Esophagus squamous epithelium (tissue), 5 donors: ENCODE data around the gene LRRC10B. TPM values are rescaled to one million over a fixed set of nuclear protein-coding genes. Genes with fewer than 3 reads are reported as not detected.

Experiments used
- DNase-seq: peaks from one replicate; lab custom pipeline; 2025; lab: John Stamatoyannopoulos, UW
- H3K27ac ChIP-seq, 4 donors: fragments of 200-600 bp; sonication (generic); one replicate each; pipeline ENCODE4 v1.5.1; 2016 to 2019; ENCODE audit warnings: mild to moderate bottlenecking in 1 of 4
- H3K27me3 ChIP-seq, 4 donors: fragments of 200-600 bp; sonication (generic); 1 replicate in 3 of 4; 2 replicates in 1 of 4; pipeline versions ENCODE4 v1.5.1 to v1.6.0; 2017 to 2021; ENCODE audit warnings: antibody characterized with exemption in 1 of 4
- H3K36me3 ChIP-seq, 3 donors: fragments of 200-600 bp; sonication (generic); one replicate each; pipeline ENCODE4 v1.5.1; 2016 to 2019
- H3K4me1 ChIP-seq, 3 donors: fragments of 200-600 bp; sonication (generic); one replicate each; pipeline ENCODE4 v1.5.1; 2017 to 2019
- H3K4me3 ChIP-seq, 4 donors: fragments of 200-600 bp; sonication (generic); 1 replicate in 3 of 4; 2 replicates in 1 of 4; pipeline ENCODE4 v1.5.1; 2016 to 2019; ENCODE audit warnings: mild to moderate bottlenecking in 2 of 4, moderate library complexity in 1 of 4
- H3K9me3 ChIP-seq, 3 donors: fragments of 200-600 bp; sonication (generic); one replicate each; pipeline ENCODE4 v1.5.1; 2016 to 2019
- POLR2A ChIP-seq, 4 donors: fragments of 450-650 bp; IDR thresholded peaks; one replicate each; pipeline ENCODE4 v1.6.1; 2017; ENCODE audit warnings: antibody characterized with exemption in 4 of 4, mild to moderate bottlenecking in 4 of 4, moderate library complexity in 3 of 4
- WGBS, 2 donors: methylation state at CpG; one replicate each; pipeline ENCODE4 v1.1.5; 2018; 5-methylcytosine and 5-hydroxymethylcytosine counted together
- intact Hi-C: fragments of 100-400 bp; cut with DNase I; formaldehyde crosslinking; loops from one replicate; pipeline ENCODE4 v1.15.0; 2022
- total RNA-seq, 4 donors: library from RNA; depleted of rRNA; stranded (reverse); fragments of >200 nt; gene quantifications; one replicate each; pipeline ENCODE4 v1.1.0, GENCODE V29; 2016
- TF ChIP-seq, protein P1 (sequence below), 6 experiments: fragments of 450-650 bp in 4 of 6; fragments of 200-600 bp in 2 of 6; sonication (generic) in 2 of 6; IDR thresholded peaks; one replicate each; pipeline ENCODE4 v1.5.1; 2016 to 2019; ENCODE audit warnings: antibody characterized with exemption in 6 of 6, mild to moderate bottlenecking in 4 of 6, moderate library complexity in 4 of 6
- donor health status: DM: yes; HTN: yes; CAD: no.

LRRC10B gene
- total RNA-seq, 4 donors from 2014 or later, result 0.76 to 1.3 TPM; not detected in 2

DNA sequence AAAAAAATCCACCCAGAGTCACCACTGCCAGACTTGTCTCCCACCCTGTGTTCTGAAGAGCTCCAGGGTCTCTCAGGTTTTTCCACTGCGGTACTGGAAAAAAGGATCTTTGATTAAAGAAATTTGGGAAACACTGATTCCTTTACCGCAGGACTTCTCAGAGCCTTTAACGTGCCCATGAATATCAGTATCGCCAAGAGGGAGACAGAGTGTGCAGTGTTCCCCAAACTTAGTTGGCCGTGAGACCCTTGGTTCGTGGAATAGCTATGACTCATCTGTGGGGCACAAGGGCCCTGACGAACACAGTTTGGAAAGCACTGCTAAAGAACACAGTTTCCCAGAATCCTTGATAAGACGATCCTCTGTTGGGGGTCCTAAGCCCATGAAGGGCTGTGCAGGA lies 40.6 kb downstream of the LRRC10B start:
- H3K9me3 ChIP-seq, result no peaks in the 10 kb centered on the region
- H3K4me1 ChIP-seq, result no peaks in the 10 kb centered on the region
- WGBS, 2 donors, result 77 to 88% methylated on average over 5 to 8 of the region's 8 CpGs
- intact Hi-C loops, result no loop called here
- H3K27ac ChIP-seq, result no peak overlapping the region
- H3K4me3 ChIP-seq, result no peak overlapping the region
- H3K36me3 ChIP-seq, result no peaks in the 10 kb centered on the region
- no peak for DNase-seq
- no peak for TF ChIP-seq POLR2A (IDR thresholded peaks at IDR 0.05)
- TF ChIP-seq, protein P1, sequence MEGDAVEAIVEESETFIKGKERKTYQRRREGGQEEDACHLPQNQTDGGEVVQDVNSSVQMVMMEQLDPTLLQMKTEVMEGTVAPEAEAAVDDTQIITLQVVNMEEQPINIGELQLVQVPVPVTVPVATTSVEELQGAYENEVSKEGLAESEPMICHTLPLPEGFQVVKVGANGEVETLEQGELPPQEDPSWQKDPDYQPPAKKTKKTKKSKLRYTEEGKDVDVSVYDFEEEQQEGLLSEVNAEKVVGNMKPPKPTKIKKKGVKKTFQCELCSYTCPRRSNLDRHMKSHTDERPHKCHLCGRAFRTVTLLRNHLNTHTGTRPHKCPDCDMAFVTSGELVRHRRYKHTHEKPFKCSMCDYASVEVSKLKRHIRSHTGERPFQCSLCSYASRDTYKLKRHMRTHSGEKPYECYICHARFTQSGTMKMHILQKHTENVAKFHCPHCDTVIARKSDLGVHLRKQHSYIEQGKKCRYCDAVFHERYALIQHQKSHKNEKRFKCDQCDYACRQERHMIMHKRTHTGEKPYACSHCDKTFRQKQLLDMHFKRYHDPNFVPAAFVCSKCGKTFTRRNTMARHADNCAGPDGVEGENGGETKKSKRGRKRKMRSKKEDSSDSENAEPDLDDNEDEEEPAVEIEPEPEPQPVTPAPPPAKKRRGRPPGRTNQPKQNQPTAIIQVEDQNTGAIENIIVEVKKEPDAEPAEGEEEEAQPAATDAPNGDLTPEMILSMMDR (IDR thresholded peaks at IDR 0.05), result no peak
- peaks cover 0 to 88% (median 2%) of the 10 kb centered on the region in 4 donors for H3K27me3 ChIP-seq

DNA sequence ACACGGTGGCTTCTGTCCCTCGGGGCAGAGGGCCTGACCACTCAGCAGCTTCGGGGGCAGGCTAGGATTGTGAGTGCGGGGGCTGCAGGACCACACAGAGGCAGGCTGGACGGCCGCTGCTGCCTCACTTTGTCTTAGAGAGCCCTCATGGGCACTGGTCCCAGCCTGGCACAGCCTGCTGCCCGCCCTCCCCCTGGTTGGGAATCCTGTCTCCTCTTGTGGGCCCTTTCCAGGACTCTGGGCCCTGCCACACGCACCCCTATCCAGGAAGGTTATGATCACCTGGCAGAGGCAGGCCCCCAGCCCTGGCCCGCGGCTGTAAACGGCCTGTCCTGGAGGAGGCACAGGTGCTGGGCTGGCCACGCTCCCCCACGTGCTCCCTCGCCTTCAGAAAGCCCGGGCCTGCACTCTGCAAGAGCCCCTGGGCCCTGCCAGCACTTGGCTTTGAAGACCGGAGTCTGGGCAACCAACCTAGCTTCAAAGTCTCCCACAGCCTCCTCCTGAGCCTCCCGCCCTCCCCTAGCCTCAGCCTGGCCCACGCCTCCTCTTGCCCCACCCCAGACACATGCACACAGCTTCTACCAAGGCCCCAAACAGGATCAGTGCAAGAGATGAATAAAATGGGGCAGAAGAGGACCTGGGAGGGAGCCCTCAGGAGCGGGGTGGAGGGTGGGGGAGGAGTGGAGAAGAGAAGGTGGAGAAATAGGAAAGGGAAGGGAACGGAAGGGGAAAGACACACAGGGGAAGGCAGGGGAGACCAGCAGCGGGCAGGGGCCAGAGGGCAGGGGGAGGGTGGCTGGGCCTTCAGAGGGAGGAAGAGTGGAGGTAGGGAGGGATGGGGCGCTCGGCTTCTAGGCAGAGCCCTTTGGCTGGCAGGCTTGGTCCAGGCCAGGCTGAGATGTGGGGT lies 41.4 kb downstream of the LRRC10B start:
- Histone ChIP-seq H3K36me3 (no peaks in the 10 kb centered on the region), H3K9me3 (no peaks in the 10 kb centered on the region), H3K27ac (no peak overlapping the region), H3K27me3 (peaks cover 3 to 95% (median 7%) of the 10 kb centered on the region in 4 donors), H3K4me1 (peaks cover 0 to under 1% (median 0%) of the 10 kb centered on the region in 3 donors), H3K4me3 (no peak overlapping the region)
- no peak for DNase-seq
- TF ChIP-seq, protein P1 (IDR thresholded peaks at IDR 0.05), result no peak
- TF ChIP-seq POLR2A (IDR thresholded peaks at IDR 0.05), result no peak
- WGBS, 2 donors, result 74 to 79% methylated on average over 11 to 17 of the region's 23 CpGs
- intact Hi-C loops, result no loop called here

DNA sequence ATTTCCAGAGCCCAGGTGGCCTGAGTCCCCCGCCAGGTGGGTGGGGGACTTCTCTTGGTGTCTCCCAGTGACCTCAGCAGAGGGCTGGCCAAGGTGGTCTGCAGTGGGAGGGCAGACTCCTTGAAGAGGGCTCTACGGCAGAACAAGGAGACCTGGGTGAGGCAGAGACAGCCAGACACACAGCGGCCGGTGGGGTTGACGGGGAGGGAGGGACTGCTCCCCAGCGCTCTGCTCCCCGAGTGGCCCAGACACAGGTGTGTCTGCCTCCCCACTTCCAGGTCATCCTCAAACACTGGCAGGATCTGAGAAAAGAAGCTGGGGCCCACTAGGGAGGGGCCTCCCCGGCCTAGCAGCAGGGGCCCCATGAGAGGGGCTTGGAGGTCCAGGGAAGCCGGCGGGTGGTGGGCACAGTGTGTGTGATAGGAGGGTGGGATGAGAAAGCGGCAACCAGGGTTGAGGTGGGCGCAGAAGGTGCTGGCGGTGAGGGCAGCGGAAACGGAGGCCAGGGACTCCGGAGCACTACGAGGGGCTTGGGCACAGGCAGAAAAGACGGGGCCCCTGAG lies 42.2 kb downstream of the LRRC10B start:
- no peak for DNase-seq
- TF ChIP-seq, protein P1 (IDR thresholded peaks at IDR 0.05), result no peak
- no peak for TF ChIP-seq POLR2A (IDR thresholded peaks at IDR 0.05)
- intact Hi-C loops, result no loop called here
- WGBS, 2 donors, result 86 to 94% methylated on average over 7 to 10 of the region's 18 CpGs
- H3K4me1 ChIP-seq, result peaks cover 0 to 8% (median 6%) of the 10 kb centered on the region in 3 donors
- H3K36me3 ChIP-seq, result no peaks in the 10 kb centered on the region
- H3K4me3 ChIP-seq, result no peak overlapping the region
- no peaks in the 10 kb centered on the region for H3K9me3 ChIP-seq
- peaks cover 6 to 96% (median 14%) of the 10 kb centered on the region in 4 donors for H3K27me3 ChIP-seq
- no peak overlapping the region for H3K27ac ChIP-seq

DNA sequence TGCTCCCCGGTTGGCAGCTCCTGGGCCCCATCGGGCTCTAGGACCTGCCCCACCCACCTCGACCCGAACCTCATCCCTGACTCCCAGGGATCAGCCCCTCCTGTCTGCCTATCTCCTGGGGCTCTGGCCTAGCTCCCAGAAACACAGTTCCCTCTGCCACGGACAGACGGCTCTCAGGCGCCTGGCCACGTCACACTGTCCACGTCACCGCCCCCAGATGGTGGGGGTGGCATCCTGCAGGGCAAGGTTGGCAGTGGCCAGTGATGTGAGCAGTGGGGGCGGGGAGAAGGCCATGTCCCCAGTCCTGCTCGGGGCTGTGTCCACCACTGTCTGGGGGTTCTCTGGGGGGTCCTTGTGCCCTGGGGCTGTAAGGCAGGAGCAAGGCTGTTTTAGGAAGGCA lies 43.1 kb downstream of the LRRC10B start:
- Histone ChIP-seq H3K27me3 (peaks cover 6 to 96% (median 16%) of the 10 kb centered on the region in 4 donors), H3K27ac (no peak overlapping the region)
- intact Hi-C loops, result no loop called here

More for the DNA sequence above, 43.1 kb downstream of the LRRC10B start:
- Histone ChIP-seq H3K9me3 (no peaks in the 10 kb centered on the region), H3K4me3 (no peak overlapping the region), H3K4me1 (peaks cover 0 to 11% (median 6%) of the 10 kb centered on the region in 3 donors), H3K36me3 (no peaks in the 10 kb centered on the region)
- WGBS, 2 donors, result 40% methylated on average over 3 of the region's 12 CpGs; no CpG with 5 or more reads in 1 of the 2 donors
- TF ChIP-seq POLR2A (IDR thresholded peaks at IDR 0.05), result no peak
- TF ChIP-seq, protein P1 (IDR thresholded peaks at IDR 0.05), result no peak
- no peak for DNase-seq
